ENCODE results near the gene ACOT7. TPM values are rescaled to one million over a fixed set of nuclear protein-coding genes. Genes with fewer than 3 reads are reported as not detected.

Gene ACOT7
- total RNA-seq, 1 experiment from 2014 or later, result 120 TPM

- ChIA-PET POLR2A (no interaction called here), CTCF (no interaction called here)
- no TSS peak for BruUV-seq (replicated peaks)
- no peaks in the 10 kb centered on the region for H3K9me3 ChIP-seq (ENCODE audit: control insufficient read depth, insufficient read depth, low read depth, low read length)
- no peak for DNase-seq (ENCODE audit: low read depth, low spot score)
- no peak overlapping the region for H3K27ac ChIP-seq (ENCODE audit: low read length)
- no peaks in the 10 kb centered on the region for H3K36me3 ChIP-seq (ENCODE audit: control insufficient read depth, insufficient read depth, low read length)
- H3K4me3 ChIP-seq (ENCODE audit: low read depth in 2 of 2, low read length in 2 of 2), result no peak overlapping the region
- intact Hi-C loops (cut with micrococcal nuclease; ENCODE audit: unreplicated experiment) (no loop called here), in situ Hi-C loops (cut with HindIII; ENCODE audit: low pct_unique_long_range_greater_than_20kb, low sequenced_read_pairs) (no loop called here)
- ATAC-seq, result no peak
- no peak for TF ChIP-seq TCF7L2 (IDR thresholded peaks at IDR 0.05; ENCODE audit: low read depth, low read length)
- no peak for TF ChIP-seq POLR2AphosphoS5 (IDR thresholded peaks at IDR 0.05; ENCODE audit: low read depth, low read length)
- no peak for TF ChIP-seq REST (IDR thresholded peaks at IDR 0.05; ENCODE audit: insufficient read depth in 1 of 2, low read depth in 2 of 2, low read length in 1 of 2)
- TF ChIP-seq CTCF (IDR thresholded peaks at IDR 0.05), result no peak
- TF ChIP-seq SIN3A (IDR thresholded peaks at IDR 0.05; ENCODE audit: borderline replicate concordance, insufficient read depth, low read depth, low read length), result no peak
- no peaks in the 10 kb centered on the region for H3K27me3 ChIP-seq (ENCODE audit: control insufficient read depth, insufficient read depth, low read length)
- no peaks in the 10 kb centered on the region for H3K4me1 ChIP-seq (ENCODE audit: control insufficient read depth, insufficient read depth, low read length)
Observed at GRCh38 chr1:6265151-6265550, 128.4 kb downstream of the ACOT7 start.

- DNase-seq (ENCODE audit: low read depth, low spot score), result no peak
- ChIA-PET CTCF (interaction anchor here (1.2 kb wide), 1 partner anchor 19 kb away, joined by 4 read pairs; no protein-coding TSS in a partner anchor), POLR2A (no interaction called here)
- Histone ChIP-seq H3K4me1 (ENCODE audit: control insufficient read depth, insufficient read depth, low read length) (no peaks in the 10 kb centered on the region), H3K27ac (ENCODE audit: low read length) (no peak overlapping the region), H3K36me3 (ENCODE audit: control insufficient read depth, insufficient read depth, low read length) (no peaks in the 10 kb centered on the region), H3K27me3 (ENCODE audit: control insufficient read depth, insufficient read depth, low read length) (no peaks in the 10 kb centered on the region), H3K4me3 (ENCODE audit: low read depth in 2 of 2, low read length in 2 of 2) (no peak overlapping the region), H3K9me3 (ENCODE audit: control insufficient read depth, insufficient read depth, low read depth, low read length) (no peaks in the 10 kb centered on the region)
- no peak for ATAC-seq
- in situ Hi-C loops (cut with HindIII; ENCODE audit: low pct_unique_long_range_greater_than_20kb, low sequenced_read_pairs), result no loop called here
- BruUV-seq (replicated peaks), result no TSS peak
- intact Hi-C loops (cut with micrococcal nuclease; ENCODE audit: unreplicated experiment), result no loop called here
- no peak for TF ChIP-seq POLR2AphosphoS5 (IDR thresholded peaks at IDR 0.05; ENCODE audit: low read depth, low read length)
- no peak for TF ChIP-seq SIN3A (IDR thresholded peaks at IDR 0.05; ENCODE audit: borderline replicate concordance, insufficient read depth, low read depth, low read length)
- no peak for TF ChIP-seq TCF7L2 (IDR thresholded peaks at IDR 0.05; ENCODE audit: low read depth, low read length)
- TF ChIP-seq REST (IDR thresholded peaks at IDR 0.05; ENCODE audit: insufficient read depth in 1 of 2, low read depth in 2 of 2, low read length in 1 of 2), result no peak
- no peak for TF ChIP-seq CTCF (IDR thresholded peaks at IDR 0.05)
Observed at GRCh38 chr1:6263716-6264115, 129.9 kb downstream of the ACOT7 start.

All from Panc1 (cell line).